BLaER1 (cell line): ENCODE results near the gene OSBPL1A.

ENCODE experiments used
- H3K27ac ChIP-seq: shearing (Covaris generic); formaldehyde crosslinking; 2 replicates; pipeline ENCODE4 v1.8.1; 2022
- H3K27me3 ChIP-seq: shearing (Covaris generic); formaldehyde crosslinking; 2 replicates; pipeline ENCODE4 v1.8.1; 2022
- H3K36me3 ChIP-seq: shearing (Covaris generic); formaldehyde crosslinking; 2 replicates; pipeline ENCODE4 v1.8.1; 2022
- H3K4me1 ChIP-seq: shearing (Covaris generic); formaldehyde crosslinking; 2 replicates; pipeline ENCODE4 v1.8.1; 2022
- H3K4me2 ChIP-seq: shearing (Covaris generic); formaldehyde crosslinking; 2 replicates; pipeline ENCODE4 v1.8.1; 2022
- H3K4me3 ChIP-seq: shearing (Covaris generic); formaldehyde crosslinking; 2 replicates; pipeline ENCODE4 v1.8.1; 2022
- H3K9ac ChIP-seq: shearing (Covaris generic); formaldehyde crosslinking; 2 replicates; pipeline ENCODE4 v1.8.1; 2022
- H3K9me3 ChIP-seq: shearing (Covaris generic); formaldehyde crosslinking; 2 replicates; pipeline ENCODE4 v1.8.1; 2022
- H4K20me1 ChIP-seq: shearing (Covaris generic); formaldehyde crosslinking; 2 replicates; pipeline ENCODE4 v1.8.1; 2022
- Cebpa-rat ChIP-seq: shearing (Covaris generic); IDR thresholded peaks from 2 replicates; pipeline ENCODE4 v1.8.1; 2022

The OSBPL1A gene

GRCh38 chr18:24181806-24182205 lies 215.8 kb downstream of the OSBPL1A start:
- H3K9ac ChIP-seq: no peak overlapping the region
- no peak for TF ChIP-seq Cebpa-rat
- no peaks in the 10 kb centered on the region for H4K20me1 ChIP-seq
- peaks cover 10% of the 10 kb centered on the region for H3K4me1 ChIP-seq
- H3K27ac ChIP-seq: no peak overlapping the region
- no peaks in the 10 kb centered on the region for H3K9me3 ChIP-seq
- H3K4me3 ChIP-seq: no peak overlapping the region
- H3K36me3 ChIP-seq: peaks cover 14% of the 10 kb centered on the region; the same call in 1 of the 2 replicates
- no peak overlapping the region for H3K4me2 ChIP-seq
- H3K27me3 ChIP-seq: no peaks in the 10 kb centered on the region

GRCh38 chr18:24180048-24180447 lies 217.6 kb downstream of the OSBPL1A start:
- Histone ChIP-seq H3K27ac (no peak overlapping the region), H3K4me1 (peaks cover 18% of the 10 kb centered on the region), H3K36me3 (peaks cover 6% of the 10 kb centered on the region; the same call in 1 of the 2 replicates), H3K4me2 (no peak overlapping the region), H3K4me3 (no peak overlapping the region), H3K9me3 (no peaks in the 10 kb centered on the region), H3K27me3 (no peaks in the 10 kb centered on the region), H3K9ac (no peak overlapping the region), H4K20me1 (no peaks in the 10 kb centered on the region)
- no peak for TF ChIP-seq Cebpa-rat

- H3K4me3 ChIP-seq: no peak overlapping the region
- TF ChIP-seq Cebpa-rat: no peak
- no peaks in the 10 kb centered on the region for H3K9me3 ChIP-seq
- H3K9ac ChIP-seq: no peak overlapping the region
- H3K4me2 ChIP-seq: peak overlapping the region; percentile 70
- no peak overlapping the region for H3K27ac ChIP-seq
- no peaks in the 10 kb centered on the region for H3K27me3 ChIP-seq
- peaks cover 14% of the 10 kb centered on the region; the same call in 1 of the 2 replicates for H3K36me3 ChIP-seq
- no peaks in the 10 kb centered on the region for H4K20me1 ChIP-seq
- H3K4me1 ChIP-seq: peaks cover 18% of the 10 kb centered on the region
Measured at GRCh38 chr18:24177499-24178133, 220.0 kb downstream of the OSBPL1A start.

- Histone ChIP-seq H3K4me2 (peak overlapping the region; percentile 70), H3K4me3 (peak overlapping the region; percentile 26; the same call in 1 of the 2 replicates)
Measured at GRCh38 chr18:24176727-24177416, 220.8 kb downstream of the OSBPL1A start.

GRCh38 chr18:24173997-24174396 lies 223.6 kb downstream of the OSBPL1A start:
- TF ChIP-seq Cebpa-rat: no peak
- no peaks in the 10 kb centered on the region for H4K20me1 ChIP-seq
- no peaks in the 10 kb centered on the region for H3K9me3 ChIP-seq
- no peak overlapping the region for H3K4me2 ChIP-seq
- H3K4me1 ChIP-seq: peaks cover 18% of the 10 kb centered on the region
- H3K27ac ChIP-seq: no peak overlapping the region
- peaks cover 15% of the 10 kb centered on the region; the same call in 1 of the 2 replicates for H3K36me3 ChIP-seq
- no peak overlapping the region for H3K9ac ChIP-seq
- no peak overlapping the region for H3K4me3 ChIP-seq
- no peaks in the 10 kb centered on the region for H3K27me3 ChIP-seq

More at GRCh38 chr18:24176727-24177416, 220.8 kb downstream of the OSBPL1A start:
- H4K20me1 ChIP-seq: no peaks in the 10 kb centered on the region
- H3K9ac ChIP-seq: peak overlapping the region; percentile 7; the same call in 1 of the 2 replicates
- no peaks in the 10 kb centered on the region for H3K9me3 ChIP-seq
- peak overlapping the region; percentile 49 for H3K27ac ChIP-seq
- H3K27me3 ChIP-seq: no peaks in the 10 kb centered on the region
- no peak for TF ChIP-seq Cebpa-rat
- peaks cover 14% of the 10 kb centered on the region; the same call in 1 of the 2 replicates for H3K36me3 ChIP-seq
- H3K4me1 ChIP-seq: peaks cover 18% of the 10 kb centered on the region

GRCh38 chr18:24170360-24170759 lies 227.3 kb downstream of the OSBPL1A start:
- Histone ChIP-seq H3K4me1 (no peaks in the 10 kb centered on the region), H4K20me1 (no peaks in the 10 kb centered on the region), H3K27me3 (no peaks in the 10 kb centered on the region), H3K36me3 (peaks cover 33% of the 10 kb centered on the region), H3K27ac (no peak overlapping the region), H3K4me2 (no peak overlapping the region), H3K9me3 (no peaks in the 10 kb centered on the region), H3K4me3 (no peak overlapping the region), H3K9ac (no peak overlapping the region)
- TF ChIP-seq Cebpa-rat: no peak

- no peaks in the 10 kb centered on the region for H3K27me3 ChIP-seq
- peaks cover 38% of the 10 kb centered on the region for H3K36me3 ChIP-seq
- no peaks in the 10 kb centered on the region for H4K20me1 ChIP-seq
- H3K4me1 ChIP-seq: no peaks in the 10 kb centered on the region
- no peaks in the 10 kb centered on the region for H3K9me3 ChIP-seq
- no peak overlapping the region for H3K27ac ChIP-seq
- H3K9ac ChIP-seq: no peak overlapping the region
- no peak overlapping the region for H3K4me3 ChIP-seq
- TF ChIP-seq Cebpa-rat: no peak
- no peak overlapping the region for H3K4me2 ChIP-seq
Measured at GRCh38 chr18:24168496-24168895, 229.1 kb downstream of the OSBPL1A start.

- no peak for TF ChIP-seq Cebpa-rat
- no peak overlapping the region for H3K4me2 ChIP-seq
- H3K9me3 ChIP-seq: no peaks in the 10 kb centered on the region
- no peaks in the 10 kb centered on the region for H3K4me1 ChIP-seq
- no peak overlapping the region for H3K27ac ChIP-seq
- peaks cover 63% of the 10 kb centered on the region for H3K36me3 ChIP-seq
- no peak overlapping the region for H3K4me3 ChIP-seq
- H3K9ac ChIP-seq: no peak overlapping the region
- H4K20me1 ChIP-seq: no peaks in the 10 kb centered on the region
- H3K27me3 ChIP-seq: no peaks in the 10 kb centered on the region
Measured at GRCh38 chr18:24161304-24161703, 236.3 kb downstream of the OSBPL1A start.

- H4K20me1 ChIP-seq: no peaks in the 10 kb centered on the region
- no peak overlapping the region for H3K4me2 ChIP-seq
- no peak overlapping the region for H3K9ac ChIP-seq
- H3K27ac ChIP-seq: no peak overlapping the region
- H3K9me3 ChIP-seq: no peaks in the 10 kb centered on the region
- H3K4me3 ChIP-seq: no peak overlapping the region
- no peaks in the 10 kb centered on the region for H3K4me1 ChIP-seq
- no peak for TF ChIP-seq Cebpa-rat
- H3K27me3 ChIP-seq: no peaks in the 10 kb centered on the region
- peaks cover 52% of the 10 kb centered on the region for H3K36me3 ChIP-seq
Measured at GRCh38 chr18:24160086-24160485, 237.5 kb downstream of the OSBPL1A start.

GRCh38 chr18:24157855-24158254 lies 239.8 kb downstream of the OSBPL1A start:
- Histone ChIP-seq H4K20me1 (no peaks in the 10 kb centered on the region), H3K9me3 (no peaks in the 10 kb centered on the region), H3K27me3 (no peaks in the 10 kb centered on the region), H3K27ac (no peak overlapping the region), H3K4me1 (no peaks in the 10 kb centered on the region), H3K4me2 (no peak overlapping the region), H3K9ac (no peak overlapping the region), H3K4me3 (no peak overlapping the region), H3K36me3 (peaks cover 38% of the 10 kb centered on the region)
- no peak for TF ChIP-seq Cebpa-rat
